ENCODE results near the gene NUDT14. TPM values are rescaled to one million over a fixed set of nuclear protein-coding genes. Genes with fewer than 3 reads are reported as not detected.

NUDT14 gene
- total RNA-seq, 4 donors from 2014 or later: 14.6 to 22.2 (median 19.8) TPM

GRCh38 chr14:105193916-105194782 is 13.0 kb upstream of the NUDT14 start:
- Histone ChIP-seq H3K9me3 (no peaks in the 10 kb centered on the region), H3K4me3 (no peak overlapping the region), H3K27me3 (peaks cover 80% of the 10 kb centered on the region), H3K4me1 (peaks cover 43% of the 10 kb centered on the region), H3K27ac (peak overlapping the region; percentile 60), H3K36me3 (no peaks in the 10 kb centered on the region)
- no peak for DNase-seq (ENCODE audit: low spot score in 2 of 2)
- WGBS: 30% methylated on average over 14 of the region's 17 CpGs
- no peak for TF ChIP-seq CTCF (IDR thresholded peaks at IDR 0.05)
- TF ChIP-seq POLR2AphosphoS5 (IDR thresholded peaks at IDR 0.05): no peak
- no peak for TF ChIP-seq POLR2A (IDR thresholded peaks at IDR 0.05)
- no peak for TF ChIP-seq EP300 (IDR thresholded peaks at IDR 0.05)

GRCh38 chr14:105192866-105193731 is 12.0 kb upstream of the NUDT14 start:
- Histone ChIP-seq H3K4me3 (no peak overlapping the region), H3K9me3 (no peaks in the 10 kb centered on the region), H3K27ac (peak overlapping the region; percentile 60), H3K36me3 (no peaks in the 10 kb centered on the region), H3K4me1 (peaks cover 43% of the 10 kb centered on the region), H3K27me3 (peaks cover 79% of the 10 kb centered on the region)
- no peak for DNase-seq (ENCODE audit: low spot score in 2 of 2)
- TF ChIP-seq POLR2AphosphoS5 (IDR thresholded peaks at IDR 0.05): no peak
- no peak for TF ChIP-seq EP300 (IDR thresholded peaks at IDR 0.05)
- no peak for TF ChIP-seq POLR2A (IDR thresholded peaks at IDR 0.05)
- no peak for TF ChIP-seq CTCF (IDR thresholded peaks at IDR 0.05)
- 36% methylated on average over 24 of the region's 29 CpGs for WGBS

- DNase-seq (ENCODE audit: low spot score in 2 of 2): no peak
- no peak overlapping the region for H3K27ac ChIP-seq
Measured at GRCh38 chr14:105187935-105188524, 6.9 kb upstream of the NUDT14 start.

GRCh38 chr14:105187116-105187515 is 6.0 kb upstream of the NUDT14 start:
- WGBS: 64% methylated on average over 4 of the region's 4 CpGs
- TF ChIP-seq EP300 (IDR thresholded peaks at IDR 0.05): no peak
- no peak for TF ChIP-seq POLR2A (IDR thresholded peaks at IDR 0.05)
- TF ChIP-seq POLR2AphosphoS5 (IDR thresholded peaks at IDR 0.05): no peak
- no peak for TF ChIP-seq CTCF (IDR thresholded peaks at IDR 0.05)
- H3K9me3 ChIP-seq: no peaks in the 10 kb centered on the region

More at GRCh38 chr14:105187935-105188524, 6.9 kb upstream of the NUDT14 start:
- Histone ChIP-seq H3K9me3 (no peaks in the 10 kb centered on the region), H3K36me3 (no peaks in the 10 kb centered on the region), H3K4me3 (no peak overlapping the region), H3K27me3 (peaks cover 43% of the 10 kb centered on the region), H3K4me1 (peaks cover 5% of the 10 kb centered on the region)
- TF ChIP-seq CTCF (IDR thresholded peaks at IDR 0.05): no peak
- no peak for TF ChIP-seq POLR2AphosphoS5 (IDR thresholded peaks at IDR 0.05)
- no peak for TF ChIP-seq EP300 (IDR thresholded peaks at IDR 0.05)
- TF ChIP-seq POLR2A (IDR thresholded peaks at IDR 0.05): no peak
- 84% methylated on average over 3 of the region's 14 CpGs for WGBS

More at GRCh38 chr14:105187116-105187515, 6.0 kb upstream of the NUDT14 start:
- peaks cover 37% of the 10 kb centered on the region for H3K27me3 ChIP-seq
- DNase-seq (ENCODE audit: low spot score in 2 of 2): no peak
- peaks cover 9% of the 10 kb centered on the region for H3K4me1 ChIP-seq
- no peaks in the 10 kb centered on the region for H3K36me3 ChIP-seq
- no peak overlapping the region for H3K27ac ChIP-seq
- no peak overlapping the region for H3K4me3 ChIP-seq
